Stromal cell of bone marrow (primary cell): Measurements from ENCODE around the gene OR10A2.
"Not testable (repeated sequence)": the region's sequence is repeated elsewhere in the genome, so short reads cannot be mapped to it uniquely, and the experiment has no call there.

Experiments
- DNase-seq: peaks from one replicate; pipeline ENCODE4 v3.0.0-alpha.2; 2012; ENCODE audit warnings: low read depth

Gene OR10A2

GRCh38 chr11:6862961-6863360, at the start of gene OR10A2:
Gene OR10A2, plus strand, starts transcription at chr11:6863057. Its CDS starts 6,698 bp downstream, at chr11:6869755.
- no peak for DNase-seq

- DNase-seq: no peak
These were observed 49.2 kb upstream of the OR10A2 start for GRCh38 chr11:6813656-6814055.

- no peak for DNase-seq
These were observed 45.2 kb upstream of the OR10A2 start for GRCh38 chr11:6817694-6818093.

- no peak for DNase-seq
These were observed 43.9 kb upstream of the OR10A2 start for GRCh38 chr11:6818967-6819366.

- DNase-seq: no peak
These were observed 38.6 kb upstream of the OR10A2 start for GRCh38 chr11:6824136-6824823.

- DNase-seq: no peak
These were observed 37.6 kb upstream of the OR10A2 start for GRCh38 chr11:6825231-6825744.

- DNase-seq: no peak
These were observed 34.8 kb upstream of the OR10A2 start for GRCh38 chr11:6828103-6828502.

- no peak for DNase-seq
These were observed 29.5 kb upstream of the OR10A2 start for GRCh38 chr11:6833356-6833755.

GRCh38 chr11:6834021-6834420, 28.8 kb upstream of the OR10A2 start:
- no peak for DNase-seq

- DNase-seq: no peak
These were observed 21.2 kb upstream of the OR10A2 start for GRCh38 chr11:6841694-6842093.

GRCh38 chr11:6843670-6844069, 19.2 kb upstream of the OR10A2 start:
- no peak for DNase-seq

GRCh38 chr11:6844356-6844755, 18.5 kb upstream of the OR10A2 start:
- no peak for DNase-seq

GRCh38 chr11:6845383-6845782, 17.5 kb upstream of the OR10A2 start, which contains the start of gene OR10A5:
Gene OR10A5, plus strand, starts transcription at chr11:6845683. Its CDS starts 0 bp downstream, at chr11:6845683.
- no peak for DNase-seq

- DNase-seq: no peak
These were observed 12.3 kb upstream of the OR10A2 start for GRCh38 chr11:6850526-6850925.

GRCh38 chr11:6854801-6855200, 8.1 kb upstream of the OR10A2 start:
- DNase-seq: not testable (repeated sequence)

- DNase-seq: no peak
These were observed 6.8 kb upstream of the OR10A2 start for GRCh38 chr11:6855971-6856541.

GRCh38 chr11:6856871-6857270, 6.0 kb upstream of the OR10A2 start:
- no peak for DNase-seq

GRCh38 chr11:6864438-6864837, 1.6 kb downstream of the OR10A2 start:
- peak; percentile 22 for DNase-seq

- DNase-seq: no peak
These were observed 8.4 kb downstream of the OR10A2 start for GRCh38 chr11:6871278-6871677.

- DNase-seq: no peak
These were observed 12.9 kb downstream of the OR10A2 start for GRCh38 chr11:6875761-6876160.

- no peak for DNase-seq
These were observed 13.5 kb downstream of the OR10A2 start, which contains the start of gene OR10A4 for GRCh38 chr11:6876325-6876724. Gene OR10A4, plus strand, starts transcription at chr11:6876625. Its CDS starts 23 bp downstream, at chr11:6876648.

- DNase-seq: no peak
These were observed 14.1 kb downstream of the OR10A2 start for GRCh38 chr11:6876914-6877313.

GRCh38 chr11:6882751-6883150, 19.9 kb downstream of the OR10A2 start:
- no peak for DNase-seq

- not testable (repeated sequence) for DNase-seq
These were observed 24.9 kb downstream of the OR10A2 start for GRCh38 chr11:6887711-6888110.
